GM12873 (cell line): ENCODE results near the gene FAM200C.

Experiments used
- CTCF ChIP-seq: IDR thresholded peaks from 2 replicates; pipeline ENCODE4 v1.5.1; 2012; ENCODE audit warnings: low read depth, mild to moderate bottlenecking, moderate library complexity, low read length, control low read depth; ENCODE audit not compliant: insufficient read depth; ENCODE audit errors: missing control alignments

FAM200C gene

GRCh38 chr5:160357394-160357793, 42.5 kb downstream of the FAM200C start:
- TF ChIP-seq CTCF = no peak

GRCh38 chr5:160356550-160357347, 43.1 kb downstream of the FAM200C start:
- no peak for TF ChIP-seq CTCF

DNA sequence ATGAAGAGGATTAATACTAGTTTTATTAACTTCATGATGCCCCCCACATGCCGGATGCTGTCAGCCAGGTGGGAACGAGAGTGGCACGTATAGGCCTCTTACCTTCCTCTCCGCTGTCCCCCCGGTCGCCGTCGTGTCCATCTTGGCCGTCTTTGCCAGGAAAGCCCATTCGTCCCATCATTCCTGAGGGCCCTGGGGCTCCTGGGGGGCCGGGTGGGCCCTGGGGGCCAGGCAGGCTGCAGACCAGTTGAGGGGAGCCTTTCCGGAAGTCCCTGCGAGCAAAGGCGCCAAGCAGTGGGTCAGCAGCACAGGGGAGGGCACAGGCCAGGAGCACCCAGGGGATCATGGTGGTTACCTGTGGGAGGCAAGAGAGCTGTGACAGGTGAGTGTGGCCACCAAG, 45.2 kb downstream of the FAM200C start:
- no peak for TF ChIP-seq CTCF

DNA sequence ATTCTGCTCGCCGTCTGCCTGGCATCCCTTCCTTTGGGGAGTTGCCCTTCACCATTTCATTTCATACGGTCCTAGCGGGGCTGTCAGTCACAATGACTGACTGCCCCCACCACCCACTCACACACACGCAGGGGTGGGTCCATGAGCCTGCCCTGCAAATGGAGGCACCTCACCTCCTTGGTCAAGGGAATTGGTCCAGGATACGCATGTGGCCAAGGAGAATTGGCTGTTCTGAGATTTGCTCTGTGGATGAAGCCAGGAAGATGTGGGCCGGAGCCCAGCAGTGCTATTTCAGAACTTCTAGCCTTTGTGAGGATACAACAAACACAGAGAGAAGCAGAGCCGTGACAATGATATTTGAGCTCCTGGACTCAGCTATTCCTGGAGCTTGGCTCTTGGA, 46.5 kb downstream of the FAM200C start:
- no peak for TF ChIP-seq CTCF

DNA sequence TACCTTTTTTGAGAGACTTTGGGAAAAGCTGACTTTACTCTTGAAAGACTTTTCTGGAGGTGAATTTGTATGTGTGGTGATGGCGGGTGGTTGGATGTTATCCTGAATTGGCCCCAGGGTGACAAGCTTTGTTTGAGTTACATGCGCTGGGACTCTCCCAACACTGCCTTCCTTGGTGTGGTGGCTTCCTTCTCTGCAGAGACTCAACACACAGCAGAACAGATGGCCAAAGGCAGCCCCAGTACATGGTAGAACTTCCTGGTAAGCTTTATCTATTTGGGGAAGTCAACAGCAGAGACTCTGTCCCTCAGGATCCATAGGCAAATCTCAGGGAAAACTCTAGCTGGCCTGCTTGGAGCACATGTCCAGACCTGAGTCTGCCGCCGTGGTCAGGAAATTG, 47.5 kb downstream of the FAM200C start:
- TF ChIP-seq CTCF = no peak

- no peak for TF ChIP-seq CTCF
These were observed 49.9 kb downstream of the FAM200C start for GRCh38 chr5:160349935-160350303.

DNA sequence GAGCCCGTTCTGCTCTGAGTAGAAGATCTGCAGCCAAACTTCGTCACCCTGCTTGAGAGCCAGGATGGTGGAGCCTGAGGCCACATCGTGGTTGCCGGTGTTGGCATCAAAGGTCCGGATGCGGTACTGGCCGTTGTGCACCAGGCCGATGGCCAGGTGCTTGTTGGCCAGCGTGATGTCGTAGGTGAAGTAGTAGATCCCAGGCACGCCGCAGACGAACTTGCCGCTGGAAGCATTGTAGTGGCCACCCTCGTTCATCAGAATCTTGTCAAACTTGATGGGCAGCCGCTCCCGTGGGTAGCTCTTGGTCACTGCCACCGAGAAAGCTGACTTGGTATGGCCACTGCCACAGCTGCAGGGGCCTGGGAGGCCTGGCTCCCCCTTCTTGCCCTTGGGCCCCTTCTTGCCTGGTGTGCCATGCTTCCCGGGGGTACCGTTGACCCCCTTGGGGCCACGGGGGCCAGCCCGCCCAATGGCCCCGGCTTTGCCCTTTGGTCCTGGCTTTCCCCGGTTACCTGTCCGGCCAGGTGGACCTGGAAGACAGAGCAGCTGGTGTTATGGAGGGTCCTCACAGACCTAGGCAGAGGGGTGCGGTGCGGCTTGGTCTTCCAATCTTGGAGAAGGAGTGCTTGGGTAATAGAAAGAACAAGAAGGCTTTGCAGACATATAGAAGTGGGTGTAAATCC, 50.5 kb downstream of the FAM200C start:
- TF ChIP-seq CTCF = no peak
